AG08396 (cell line): ENCODE measurements around the gene RNF145.

ENCODE experiments used
- DNase-seq: peaks from one replicate; pipeline ENCODE4 v3.0.0; 2012; ENCODE audit warnings: low spot score, mixed read lengths

Gene RNF145

GRCh38 chr5:159217236-159217635 is 7.9 kb upstream of the RNF145 start:
- DNase-seq = no peak

DNA sequence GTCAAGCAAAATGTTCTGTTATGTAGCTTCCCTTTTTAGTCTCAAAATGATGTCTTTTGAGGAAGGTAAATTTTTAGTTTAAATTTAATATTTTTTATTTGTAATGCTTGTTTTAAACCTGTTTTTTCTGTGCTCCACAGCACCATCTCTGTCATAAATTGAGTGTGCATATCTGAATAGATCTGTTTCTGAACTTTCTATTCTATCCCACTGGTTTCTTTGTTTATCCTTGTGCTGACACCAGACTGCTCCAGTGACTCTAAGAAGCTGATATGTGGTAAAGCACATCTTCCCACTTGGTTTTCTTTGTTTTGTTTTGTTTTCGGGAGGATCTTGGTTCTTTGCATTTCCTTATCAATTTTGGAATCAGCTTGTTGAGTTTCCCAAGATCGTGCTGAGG is 7.1 kb upstream of the RNF145 start:
- no peak for DNase-seq

- no peak for DNase-seq
Measured at GRCh38 chr5:159215886-159216285, 6.5 kb upstream of the RNF145 start.

DNA sequence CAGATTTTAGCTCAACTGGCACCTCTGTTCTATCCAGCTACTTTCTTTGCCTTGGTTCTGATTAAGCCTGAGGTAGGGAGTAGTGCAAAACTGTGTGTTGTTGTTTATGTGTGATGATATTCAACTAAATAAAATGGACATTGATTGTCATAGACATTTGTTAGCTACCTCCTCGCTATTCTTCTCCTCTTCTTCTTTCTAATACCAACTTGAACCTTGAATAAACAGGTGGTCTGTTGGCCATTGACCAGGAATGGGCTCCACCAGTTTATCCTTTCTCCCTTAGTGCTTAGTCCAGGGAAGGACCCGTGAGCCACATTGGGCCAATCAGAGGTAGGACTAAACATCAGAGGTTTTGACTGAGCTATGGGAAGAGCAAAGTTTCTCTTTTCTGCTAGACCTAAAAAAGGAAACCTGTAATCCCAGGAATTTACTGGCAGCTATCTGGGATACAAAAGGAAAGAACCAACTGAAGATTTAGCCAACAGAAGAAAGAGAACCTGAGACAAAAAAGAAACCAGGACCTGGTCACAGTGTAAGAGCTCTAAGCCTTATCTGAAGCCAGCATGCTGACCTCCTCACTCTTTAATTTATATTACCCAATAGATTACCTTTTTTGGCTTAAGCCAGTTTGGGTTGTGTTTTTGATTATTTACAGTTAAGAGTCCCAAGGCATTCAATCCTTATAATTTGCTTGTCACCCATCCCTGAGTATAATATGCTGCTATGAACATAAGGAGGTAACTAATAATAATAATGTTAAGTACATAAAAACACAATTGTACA is 5.3 kb upstream of the RNF145 start:
- no peak for DNase-seq

- no peak for DNase-seq
Measured at GRCh38 chr5:159212657-159213462, 3.5 kb upstream of the RNF145 start.

DNA sequence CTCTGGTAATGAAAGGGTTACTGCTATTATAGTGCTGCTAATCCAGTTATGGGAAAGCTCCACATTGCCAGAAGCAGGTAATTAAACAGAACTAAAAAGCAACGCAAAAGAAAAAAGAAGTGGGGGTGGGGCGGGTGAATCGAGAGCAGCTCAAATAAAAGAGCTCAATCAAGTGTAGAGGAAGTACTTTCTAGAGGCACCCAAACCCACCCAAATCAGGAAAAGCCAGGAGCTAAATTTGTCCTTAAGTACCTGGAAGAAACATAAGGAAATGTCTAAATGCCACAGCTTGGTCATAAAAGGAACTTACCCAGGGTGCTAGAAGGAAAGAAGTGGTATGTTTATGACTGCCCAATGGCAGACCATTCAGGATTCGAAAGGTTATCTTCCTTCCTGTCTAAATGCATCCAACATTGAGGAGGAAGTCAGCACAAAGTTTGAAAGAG is 2.4 kb upstream of the RNF145 start:
- no peak for DNase-seq

- DNase-seq = no peak
Measured at GRCh38 chr5:159210846-159211245, 1.5 kb upstream of the RNF145 start.

- DNase-seq = no peak
Measured at GRCh38 chr5:159210210-159210661, 883 bp upstream of the RNF145 start.

- DNase-seq = peak; percentile 52
Measured at GRCh38 chr5:159208514-159209437, 577 bp downstream of the RNF145 start.

DNA sequence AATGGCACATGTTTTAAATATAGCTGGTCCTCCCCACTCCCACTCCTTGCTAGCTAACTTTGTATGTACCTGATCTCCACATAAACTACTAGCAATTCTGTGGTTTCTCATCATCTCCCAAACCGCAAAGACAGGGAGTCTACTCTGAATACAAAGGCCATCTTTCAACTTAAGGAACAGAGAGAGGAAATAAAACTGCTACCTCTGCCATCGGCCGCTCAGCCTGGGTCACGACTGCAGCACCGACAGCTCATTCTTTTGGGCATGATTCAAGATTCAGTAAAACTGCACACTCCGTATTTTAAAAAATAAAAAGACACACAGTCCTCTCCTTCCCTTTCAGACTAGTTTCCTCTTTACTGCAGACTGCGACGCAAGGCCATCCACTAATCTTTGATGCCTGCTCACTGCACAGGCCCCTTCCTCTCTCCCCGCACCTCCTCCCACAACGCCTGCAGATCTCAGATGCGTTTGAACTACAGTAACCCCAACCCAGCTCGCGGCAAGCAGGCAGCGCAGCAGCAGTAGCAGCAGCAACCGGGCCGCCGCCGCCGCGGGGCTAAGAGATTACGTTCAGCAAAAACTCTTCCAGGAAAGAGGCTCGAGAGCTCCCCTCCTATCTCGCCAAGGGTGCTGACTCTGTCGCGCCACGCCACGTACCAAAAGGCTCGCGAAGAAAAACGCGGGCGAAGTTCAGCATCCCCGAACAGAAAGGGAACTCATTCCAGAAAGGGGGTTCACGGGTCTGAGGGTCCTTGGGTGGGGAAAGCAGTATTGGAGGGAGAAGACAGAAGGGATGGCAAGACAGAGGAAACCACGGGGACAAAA is 1.5 kb downstream of the RNF145 start:
- DNase-seq = peak; percentile 79

DNA sequence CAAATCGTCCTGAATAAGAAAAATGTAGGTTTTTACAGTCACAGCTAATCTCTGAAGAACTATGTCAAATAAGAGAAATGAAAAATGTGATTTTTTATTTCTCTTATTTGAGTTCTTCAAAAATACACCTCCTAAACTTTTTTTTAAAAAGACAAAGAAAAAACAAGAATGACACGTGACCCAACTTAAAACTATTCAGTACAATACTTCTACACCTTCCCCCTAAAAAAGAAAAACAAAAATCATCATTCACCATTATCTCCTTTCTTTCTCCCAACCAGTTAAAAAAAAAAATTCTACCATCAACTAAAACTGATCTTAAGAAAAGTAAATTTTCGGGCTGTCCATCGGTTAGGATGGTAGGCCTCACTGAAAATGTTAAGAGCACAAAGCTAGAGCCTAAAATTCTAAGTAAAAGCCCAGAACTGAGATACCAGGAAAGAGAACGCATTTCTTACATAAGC is 2.1 kb downstream of the RNF145 start:
- no peak for DNase-seq

DNA sequence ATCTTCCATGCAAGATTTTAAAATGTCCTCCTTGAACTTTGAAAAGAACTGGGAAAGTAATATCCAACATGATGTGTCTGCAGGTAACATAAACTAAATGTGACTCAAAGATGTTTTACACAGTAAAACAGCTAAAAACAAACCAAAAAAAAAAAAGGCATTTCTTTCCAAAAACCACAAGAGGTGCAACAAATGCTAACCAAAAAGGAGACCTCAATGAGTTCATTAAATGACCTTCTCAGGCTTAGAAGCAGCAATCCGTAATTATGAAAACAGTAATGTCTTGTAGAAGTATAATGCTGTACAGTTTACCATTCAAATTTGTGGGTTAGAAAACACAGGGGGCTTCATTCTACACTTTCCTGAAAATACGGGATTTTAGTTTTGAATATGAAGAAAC is 2.5 kb downstream of the RNF145 start:
- DNase-seq = no peak

DNA sequence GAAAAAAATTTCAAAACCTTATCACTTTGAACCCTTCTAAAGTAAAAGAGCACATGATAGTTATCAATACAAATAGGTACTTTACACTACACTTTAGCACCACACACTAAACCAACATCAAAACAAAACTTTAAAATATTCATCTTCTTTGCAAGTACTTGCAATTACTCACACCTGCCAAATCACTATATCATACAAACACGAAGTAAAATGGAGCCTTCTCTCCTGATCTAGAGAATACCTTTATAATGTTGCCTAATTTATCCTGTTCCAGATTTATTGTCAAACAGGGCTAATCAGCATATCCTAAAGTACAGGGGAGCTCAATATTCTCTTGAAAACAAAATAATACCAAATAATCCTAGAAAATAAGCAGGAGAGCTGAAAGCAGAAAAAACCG is 3.0 kb downstream of the RNF145 start:
- no peak for DNase-seq

- no peak for DNase-seq
Measured at GRCh38 chr5:159203351-159203750, 6.0 kb downstream of the RNF145 start.

GRCh38 chr5:159202151-159202550 is 7.2 kb downstream of the RNF145 start:
- DNase-seq = no peak

GRCh38 chr5:159199780-159200179 is 9.6 kb downstream of the RNF145 start:
- no peak for DNase-seq

GRCh38 chr5:159199225-159199624 is 10.1 kb downstream of the RNF145 start:
- DNase-seq = no peak

DNA sequence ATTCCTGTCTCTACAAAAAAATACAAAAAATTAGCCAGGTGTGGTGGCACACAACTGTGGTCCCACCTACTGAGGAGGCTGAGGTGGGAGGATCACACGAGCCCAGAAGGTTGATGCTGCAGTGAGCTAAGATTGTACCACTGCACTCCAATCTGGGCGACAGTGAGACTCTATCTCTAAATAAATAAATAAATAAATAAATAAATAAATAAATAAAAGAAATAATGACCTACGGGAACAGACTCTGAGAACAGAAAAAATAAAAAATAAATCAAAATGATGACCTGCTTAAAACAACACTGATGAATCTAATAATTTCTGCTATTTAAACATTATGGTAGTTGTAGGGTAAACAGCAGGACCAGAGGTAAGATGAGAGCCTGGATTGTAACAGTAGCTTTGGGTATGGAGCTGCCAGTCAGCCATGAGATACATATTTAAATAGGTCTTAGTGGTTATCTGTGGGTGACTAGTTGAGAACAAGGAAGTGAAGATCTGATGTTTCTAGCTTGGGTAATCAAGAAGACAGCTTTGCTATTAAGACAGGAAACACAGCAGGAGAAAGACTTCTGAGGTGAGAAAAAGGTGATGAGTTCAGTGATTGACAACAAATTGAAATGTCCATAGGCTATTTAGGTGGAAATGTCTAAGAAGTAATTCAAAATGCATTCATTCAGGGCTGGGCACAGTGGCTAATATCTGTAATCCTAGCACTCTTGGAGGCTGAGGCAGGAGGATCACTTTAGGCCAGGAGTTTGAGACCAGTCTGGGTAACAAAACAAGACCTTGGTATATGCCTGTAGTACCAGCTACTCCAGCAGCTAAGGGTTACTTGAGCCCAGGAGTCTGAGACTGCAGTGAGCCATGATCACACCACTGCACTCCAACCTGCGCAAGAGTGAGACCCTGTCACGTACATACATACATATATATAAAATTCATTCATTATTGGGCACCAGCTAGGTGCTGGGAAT is 11.0 kb downstream of the RNF145 start:
- no peak for DNase-seq

DNA sequence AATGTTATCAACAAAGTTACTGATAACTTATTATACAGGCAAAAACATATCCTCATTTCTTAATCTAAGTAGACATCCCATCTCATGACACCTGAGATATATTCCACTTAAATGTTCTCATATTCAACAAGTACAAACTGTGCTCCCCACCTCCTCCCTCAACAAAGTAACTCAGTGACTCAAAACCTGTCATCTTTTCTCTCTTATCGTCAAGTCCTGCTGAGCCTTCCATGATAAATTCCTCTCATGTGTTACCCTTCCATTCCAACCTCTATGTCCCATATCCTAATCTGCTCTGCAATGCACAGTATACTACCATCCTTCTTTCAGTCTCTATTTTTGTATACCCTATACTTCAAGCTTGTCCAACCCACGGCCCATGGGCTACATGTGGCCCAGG is 13.6 kb downstream of the RNF145 start:
- no peak for DNase-seq

DNA sequence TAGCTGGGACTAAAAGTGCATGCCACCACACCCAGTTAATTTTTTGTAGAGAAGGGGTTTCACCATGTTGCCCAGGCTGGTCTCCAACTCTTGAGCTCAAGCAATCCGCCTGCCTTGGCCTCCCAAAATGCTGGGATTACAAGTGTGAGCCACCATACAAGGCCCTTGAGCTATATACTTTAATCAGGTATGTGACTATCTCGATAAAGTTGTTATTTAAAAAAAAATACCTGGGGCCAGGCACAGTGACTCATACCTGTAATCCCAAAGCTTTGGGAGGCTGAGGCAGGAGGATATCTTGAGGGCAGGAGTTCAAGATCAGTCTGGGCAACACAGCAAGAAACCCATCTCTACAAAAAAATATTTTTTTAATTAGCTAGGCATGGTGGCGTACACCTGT is 19.2 kb downstream of the RNF145 start:
- DNase-seq = no peak
